HepG2 (cell line): ENCODE data around the gene S100A13. TPM values are rescaled to one million over a fixed set of nuclear protein-coding genes. Genes with fewer than 3 reads are reported as not detected.
A peak's percentile ranks its signal among the peaks of the same experiment; 100 is the strongest.
"Not testable (repeated sequence)": the region's sequence is repeated elsewhere in the genome, so short reads cannot be mapped to it uniquely, and the experiment has no call there.

ENCODE experiments used
- ATAC-seq: fragments of 200-7000 bp; cut with Tn5 transposase; 3 replicates; pipeline ENCODE4 v1.9.1; 2020; ENCODE audit warnings: mild to moderate bottlenecking, moderate library complexity
- BruUV-seq: library from RNA; stranded (reverse); fragments of 400-500 nt; replicated peaks from 2 replicates; lab custom pipeline; 2021; lab: Mats Ljungman, UMichigan
- CTCF ChIA-PET: fragments of 300-600 bp; formaldehyde crosslinking; extraction: SDS; loops from one replicate; lab custom pipeline; 2021; ENCODE audit warnings: low total read pairs, inconsistent platforms, low intra/inter-chr PET ratio; lab: Yijun Ruan, JAX
- POLR2A ChIA-PET: fragments of 350-600 bp; sonication (Branson Sonifier 250); formaldehyde crosslinking; loops from one replicate; lab custom pipeline; 2020; ENCODE audit warnings: antibody characterized with exemption, inconsistent platforms; lab: Yijun Ruan, JAX
- DNase-seq: peaks from one replicate; pipeline ENCODE4 v3.0.0-alpha.2; 2015; ENCODE audit warnings: low spot score
- FAIRE-seq: peaks from 3 replicates; lab custom pipeline; 2011; peaks lifted over from hg19 to GRCh38; lab: Jason Lieb, UNC
- H2AFZ ChIP-seq: one replicate; pipeline ENCODE4 v1.6.1; 2011; ENCODE audit warnings: low read length, inconsistent platforms
- H3K27ac ChIP-seq: fragments of 300-600 bp; 3 replicates; pipeline ENCODE4 v1.8.0; 2011; ENCODE audit warnings: mixed run types, mild to moderate bottlenecking, mixed read lengths, low read length, inconsistent platforms; ENCODE audit not compliant: insufficient read depth; ENCODE audit errors: extremely low read length
- H3K27me3 ChIP-seq, 2 experiments: fragments of 200-600 bp in 1 of 2; 2 replicates in 1 of 2; 3 replicates in 1 of 2; pipeline versions ENCODE4 v1.6.0 to v1.8.0; 2011; ENCODE audit warnings: low read length in 2 of 2, mild to moderate bottlenecking in 2 of 2, moderate library complexity in 2 of 2, inconsistent platforms in 1 of 2; ENCODE audit not compliant: insufficient read depth in 2 of 2, control insufficient read depth in 1 of 2
- H3K36me3 ChIP-seq, 2 experiments: fragments of 200-600 bp in 1 of 2; replicated peaks in 1 of 2; 2 replicates in 1 of 2; 3 replicates in 1 of 2; pipeline versions ENCODE4 v1.5.1 to v1.8.0; 2011; ENCODE audit warnings: low read length in 2 of 2, inconsistent platforms in 1 of 2; ENCODE audit not compliant: insufficient read depth in 2 of 2, control insufficient read depth in 1 of 2
- H3K4me1 ChIP-seq: 2 replicates; pipeline ENCODE4 v1.5.1; 2012; ENCODE audit warnings: low read length, inconsistent platforms; ENCODE audit not compliant: insufficient read depth
- H3K4me2 ChIP-seq: 2 replicates; pipeline ENCODE4 v1.6.0; 2011; ENCODE audit warnings: low read depth, low read length, inconsistent platforms
- H3K4me3 ChIP-seq, 3 experiments: fragments of 200-600 bp in 1 of 3; sonication (generic), shearing (Covaris generic) in 1 of 3; replicated peaks in 1 of 3; 2 replicates each; pipeline ENCODE4 v1.5.1; 2011 to 2016; ENCODE audit warnings: low read length in 3 of 3, inconsistent platforms in 2 of 3, low read depth in 2 of 3, mild to moderate bottlenecking in 2 of 3, control low read depth in 1 of 3, mixed read lengths in 1 of 3; ENCODE audit not compliant: insufficient read depth in 1 of 3
- H3K79me2 ChIP-seq: one replicate; pipeline ENCODE4 v1.6.1; 2011; ENCODE audit warnings: low read length, inconsistent platforms; ENCODE audit not compliant: insufficient read depth
- H3K9ac ChIP-seq: 2 replicates; pipeline ENCODE4 v1.6.0; 2011; ENCODE audit warnings: mild to moderate bottlenecking, low read depth, low read length, inconsistent platforms; ENCODE audit not compliant: insufficient read depth
- H3K9me3 ChIP-seq: 2 replicates; pipeline ENCODE4 v1.5.1; 2012; ENCODE audit warnings: mild to moderate bottlenecking, low read length
- H4K20me1 ChIP-seq: 2 replicates; pipeline ENCODE4 v1.6.0; 2011; ENCODE audit warnings: inconsistent platforms, mild to moderate bottlenecking, low read length, moderate library complexity; ENCODE audit not compliant: insufficient read depth
- RBFOX2 ChIP-seq: fragments of 200-400 bp; formaldehyde crosslinking; IDR thresholded peaks from 2 replicates; pipeline ENCODE4 v1.6.1; 2017; ENCODE audit warnings: low read depth, mild to moderate bottlenecking, low read length
- ZNF136 ChIP-seq: sonication (generic); formaldehyde crosslinking; IDR thresholded peaks from 2 replicates; pipeline ENCODE4 v1.8.1; 2022; ENCODE audit warnings: low read depth, mild to moderate bottlenecking, moderate library complexity, missing genetic modification reagents
- ZNF496 ChIP-seq: sonication (generic); formaldehyde crosslinking; IDR thresholded peaks from 2 replicates; pipeline ENCODE4 v1.8.1; 2023; ENCODE audit warnings: mild to moderate bottlenecking, moderate library complexity, missing genetic modification reagents; ENCODE audit not compliant: insufficient replicate concordance
- ZNF672 ChIP-seq: sonication (generic); formaldehyde crosslinking; IDR thresholded peaks from 2 replicates; pipeline ENCODE4 v1.8.1; 2022; ENCODE audit warnings: missing genetic modification reagents
- ZNF7 ChIP-seq: IDR thresholded peaks from 2 replicates; pipeline ENCODE4 v1.6.1; 2016; ENCODE audit warnings: missing biosample characterization, missing genetic modification reagents
- ZSCAN30 ChIP-seq: sonication (generic); formaldehyde crosslinking; IDR thresholded peaks from 2 replicates; pipeline ENCODE4 v1.5.0; 2020; ENCODE audit warnings: mild to moderate bottlenecking, missing genetic modification reagents
- WGBS: methylation state at CpG from one replicate; pipeline ENCODE4 v1.1.6; 2017; ENCODE audit warnings: low lambda C conversion rate; 5-methylcytosine and 5-hydroxymethylcytosine counted together
- in situ Hi-C: cut with HindIII; loops from 2 replicates; pipeline ENCODE4 v1.10.0; 2017; ENCODE audit warnings: low pct_unique_long_range_greater_than_20kb; ENCODE audit not compliant: extremely low pct_ligation_motif_present
- intact Hi-C: fragments of 100-400 bp; cut with micrococcal nuclease; formaldehyde crosslinking; loops from one replicate; pipeline ENCODE4 v1.10.0; 2022; ENCODE audit not compliant: unreplicated experiment
- polyA plus RNA-seq, 8 experiments: library from polyadenylated mRNA; depleted of rRNA in 3 of 8; stranded (reverse) in 7 of 8; unstranded in 1 of 8; fragments of >200 nt; fragmentation: Illumina TruSeq in 4 of 8; extraction: Trizol in 4 of 8; gene quantifications; 2 replicates each; pipeline versions ENCODE4 v1.2.1 to v1.2.3, GENCODE V29; 2011 to 2016; ENCODE audit warnings: low read depth in 4 of 8, missing spikeins in 1 of 8, mixed read lengths in 1 of 8; ENCODE audit not compliant: insufficient read depth in 1 of 8
- total RNA-seq, 5 experiments: library from RNA; depleted of rRNA; stranded (reverse); fragments of >200 nt; fragmentation: Illumina TruSeq; extraction: Trizol; gene quantifications; 2 replicates each; pipeline ENCODE4 v1.2.3, GENCODE V29; 2016; ENCODE audit warnings: low read depth in 1 of 5

Gene S100A13
- total and polyA plus RNA-seq, 2 of the 13 experiments (the other 11 are each of a cell fraction or from before 2014, with no cell fraction given), result 89.5 to 172 TPM

GRCh38 chr1:153642161-153642560, 14.9 kb upstream of the S100A13 start:
- peaks cover 11% of the 10 kb centered on the region for H3K4me1 ChIP-seq
- H3K36me3 ChIP-seq, result peaks cover 21 to 86% of the 10 kb centered on the region in 2 experiments
- no TSS peak for BruUV-seq
- POLR2A ChIA-PET, result interaction anchor here (3.6 to 4.2 kb wide), 2 partner anchors 8 to 14 kb away, joined by 16 to 40 read pairs; partner anchors contain the start of genes CHTOP, S100A1 and S100A13
- WGBS, result 96% methylated on average over 11 of the region's 11 CpGs
- H2AFZ ChIP-seq, result no peak overlapping the region
- H3K9me3 ChIP-seq, result no peaks in the 10 kb centered on the region
- no peak overlapping the region for H3K4me3 ChIP-seq
- no peaks in the 10 kb centered on the region; the same call in 1 of the 2 replicates for H4K20me1 ChIP-seq
- H3K27me3 ChIP-seq, result no peaks in the 10 kb centered on the region
- DNase-seq (no peak), ATAC-seq (no peak), FAIRE-seq (no peak)
- H3K9ac ChIP-seq, result no peak overlapping the region
- no peak overlapping the region for H3K27ac ChIP-seq
- CTCF ChIA-PET, result no interaction called here
- intact Hi-C loops, result no loop called here
- peaks cover 6% of the 10 kb centered on the region for H3K79me2 ChIP-seq
- in situ Hi-C loops, result no loop called here
- TF ChIP-seq ZNF672 (CRISPR knock-in tag) (no peak), RBFOX2 (0 out of 2 replicates have a peak, but pooled peaks have one; percentile 26), ZNF136 (CRISPR knock-in tag) (no peak)
- H3K4me2 ChIP-seq, result no peak overlapping the region

DNA sequence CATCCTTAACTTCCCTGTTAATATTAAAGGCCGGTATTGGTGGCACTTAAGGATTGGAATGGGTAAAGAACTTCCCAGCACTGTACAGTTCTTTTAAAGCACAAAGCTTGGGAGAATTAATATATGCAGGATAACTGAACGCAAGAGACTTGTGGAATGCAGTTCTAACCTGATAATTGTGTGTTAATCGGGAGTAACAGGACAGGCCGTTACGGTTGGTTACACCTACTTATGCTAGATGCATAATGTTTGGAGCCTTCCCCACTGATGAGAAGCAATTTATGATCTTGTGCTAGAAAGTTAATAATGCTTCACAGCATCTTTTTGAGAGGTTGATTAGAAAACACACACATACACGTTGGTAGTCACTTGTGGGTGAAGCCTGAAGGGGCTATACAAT, 13.6 kb upstream of the S100A13 start:
- Histone ChIP-seq H3K36me3 (peaks cover 27 to 96% of the 10 kb centered on the region in 2 experiments), H2AFZ (no peak overlapping the region), H3K79me2 (peaks cover 19% of the 10 kb centered on the region), H3K27ac (no peak overlapping the region), H3K4me2 (no peak overlapping the region), H3K4me1 (peaks cover 24% of the 10 kb centered on the region), H4K20me1 (peaks cover 5% of the 10 kb centered on the region; the same call in 1 of the 2 replicates), H3K9ac (no peak overlapping the region), H3K4me3 (no peak overlapping the region), H3K9me3 (no peaks in the 10 kb centered on the region), H3K27me3 (no peaks in the 10 kb centered on the region)
- 85% methylated on average over 6 of the region's 6 CpGs for WGBS
- no peak for DNase-seq
- no peak for FAIRE-seq
- ChIA-PET CTCF (no interaction called here), POLR2A (interaction anchor here (1.5 to 3.6 kb wide), 2 partner anchors 9 to 13 kb away, joined by 5 to 16 read pairs; partner anchors contain the start of genes S100A1 and S100A13)
- in situ Hi-C loops (no loop called here), intact Hi-C loops (no loop called here)
- ATAC-seq, result no peak
- no TSS peak for BruUV-seq
- no peak for TF ChIP-seq ZSCAN30 (CRISPR knock-in tag)
- no peak for TF ChIP-seq ZNF7
- no peak for TF ChIP-seq ZNF496 (CRISPR knock-in tag)

GRCh38 chr1:153640213-153640612, 12.9 kb upstream of the S100A13 start:
- POLR2A ChIA-PET, result interaction anchor here (0.6 to 3.6 kb wide), 4 partner anchors 9 to 968 kb away, joined by 3 to 16 read pairs (median 4); partner anchors contain the start of genes S100A1 and S100A13
- H3K9me3 ChIP-seq, H3K4me2 ChIP-seq, in situ Hi-C loops, H3K27me3 ChIP-seq, H3K9ac ChIP-seq, DNase-seq, intact Hi-C loops, FAIRE-seq, CTCF ChIA-PET, H3K4me3 ChIP-seq, H4K20me1 ChIP-seq, BruUV-seq, H3K27ac ChIP-seq, ATAC-seq, H2AFZ ChIP-seq: not testable (repeated sequence)
- peaks cover 26% of the 10 kb centered on the region for H3K79me2 ChIP-seq
- H3K4me1 ChIP-seq, result peaks cover 30% of the 10 kb centered on the region
- WGBS, result 100% methylated on average over 4 of the region's 5 CpGs
- peaks cover 27 to 91% of the 10 kb centered on the region in 2 experiments for H3K36me3 ChIP-seq
